Endothelial cell of umbilical vein (primary cell): Measurements from ENCODE around the gene MROH7. TPM values are rescaled to one million over a fixed set of nuclear protein-coding genes. Genes with fewer than 3 reads are reported as not detected.

Experiments
- BruUV-seq: library from RNA; stranded (reverse); fragments of 400-500 nt; replicated peaks from 2 replicates; lab custom pipeline; 2021; lab: Mats Ljungman, UMichigan
- CTCF ChIA-PET: fragments of 300-600, 350-600 bp; sonication (Branson Sonifier 250); formaldehyde crosslinking; loops from one replicate; lab custom pipeline; 2021; ENCODE audit warnings: antibody characterized with exemption, inconsistent platforms; lab: Charles Lee
- POLR2A ChIA-PET: fragments of 300-600, 350-600 bp; sonication (Branson Sonifier 250); formaldehyde crosslinking; loops from one replicate; lab custom pipeline; 2021; ENCODE audit warnings: antibody characterized with exemption, inconsistent platforms; lab: Charles Lee
- DNase-seq: peaks from one replicate; pipeline ENCODE4 v3.0.0-alpha.2; 2011; ENCODE audit warnings: low read depth, low spot score
- FAIRE-seq: peaks from 2 replicates; lab custom pipeline; 2011; peaks lifted over from hg19 to GRCh38; lab: Jason Lieb, UNC
- H2AFZ ChIP-seq: 2 replicates; pipeline ENCODE4 v1.6.0; 2012; ENCODE audit warnings: low read depth, low read length, control low read depth, inconsistent platforms
- H3K27ac ChIP-seq: 2 replicates; pipeline ENCODE4 v1.5.1; 2011; ENCODE audit warnings: low read depth, mild to moderate bottlenecking, control low read depth, low read length, moderate library complexity; ENCODE audit not compliant: insufficient read depth
- H3K27me3 ChIP-seq, 2 experiments: 2 replicates each; pipeline versions ENCODE4 v1.6.0 to v1.6.1; 2011; ENCODE audit warnings: low read length in 2 of 2, mixed read lengths in 1 of 2; ENCODE audit not compliant: control insufficient read depth in 2 of 2, insufficient read depth in 2 of 2
- H3K36me3 ChIP-seq, 2 experiments: 2 replicates in 1 of 2; 3 replicates in 1 of 2; pipeline ENCODE4 v1.5.1; 2011; ENCODE audit warnings: low read length in 2 of 2, mild to moderate bottlenecking in 1 of 2, moderate library complexity in 1 of 2; ENCODE audit not compliant: control insufficient read depth in 2 of 2, insufficient read depth in 2 of 2; ENCODE audit errors: extremely low read depth in 1 of 2
- H3K4me1 ChIP-seq: 3 replicates; pipeline ENCODE4 v1.5.1; 2011; ENCODE audit warnings: mild to moderate bottlenecking, low read length; ENCODE audit not compliant: control insufficient read depth, insufficient read depth; ENCODE audit errors: extremely low read depth
- H3K4me2 ChIP-seq: 2 replicates; pipeline ENCODE4 v1.6.1; 2011; ENCODE audit warnings: low read length, control low read depth, mixed read lengths; ENCODE audit not compliant: insufficient read depth
- H3K4me3 ChIP-seq, 3 experiments: fragments of 200-600 bp in 1 of 3; sonication (generic), shearing (Covaris generic) in 1 of 3; replicated peaks in 1 of 3; 2 replicates each; pipeline ENCODE4 v1.5.1; 2011 to 2016; ENCODE audit warnings: control low read depth in 3 of 3, low read length in 3 of 3, mild to moderate bottlenecking in 2 of 3, inconsistent platforms in 1 of 3, low read depth in 1 of 3, moderate library complexity in 1 of 3; ENCODE audit not compliant: insufficient read depth in 1 of 3
- H3K79me2 ChIP-seq: 2 replicates; pipeline ENCODE4 v1.6.0; 2012; ENCODE audit warnings: low read length, inconsistent platforms; ENCODE audit not compliant: control insufficient read depth, insufficient read depth
- H3K9ac ChIP-seq: replicated peaks from 2 replicates; pipeline ENCODE3; 2011; ENCODE audit warnings: low read length, control low read depth; ENCODE audit not compliant: insufficient read depth; ENCODE audit errors: extremely low read depth
- H3K9me1 ChIP-seq: replicated peaks from 3 replicates; pipeline ENCODE4 v1.6.0; 2011; ENCODE audit warnings: mild to moderate bottlenecking, low read length; ENCODE audit not compliant: control insufficient read depth, insufficient read depth; ENCODE audit errors: extremely low read depth
- H3K9me3 ChIP-seq: replicated peaks from 2 replicates; pipeline ENCODE4 v1.5.1; 2012; ENCODE audit warnings: low read length, inconsistent platforms; ENCODE audit not compliant: control insufficient read depth, insufficient read depth
- H4K20me1 ChIP-seq: replicated peaks from 2 replicates; pipeline ENCODE3; 2011; ENCODE audit warnings: mild to moderate bottlenecking, low read length; ENCODE audit not compliant: control insufficient read depth, insufficient read depth; ENCODE audit errors: extremely low read depth
- EZH2 ChIP-seq: IDR thresholded peaks from 2 replicates; pipeline ENCODE4 v1.6.1; 2012; ENCODE audit warnings: borderline replicate concordance, low read depth, mild to moderate bottlenecking, moderate library complexity, low read length, inconsistent platforms; ENCODE audit not compliant: severe bottlenecking
- FOS ChIP-seq: IDR thresholded peaks from 2 replicates; pipeline ENCODE4 v1.6.1; 2011; ENCODE audit warnings: mild to moderate bottlenecking, low read length, moderate library complexity, borderline replicate concordance; ENCODE audit not compliant: insufficient read depth
- GATA2 ChIP-seq: IDR thresholded peaks from 2 replicates; pipeline ENCODE4 v1.7.0; 2011; ENCODE audit warnings: low read depth, mild to moderate bottlenecking, moderate library complexity, mixed read lengths, low read length; ENCODE audit not compliant: insufficient read length, insufficient read depth
- JUN ChIP-seq: IDR thresholded peaks from 2 replicates; pipeline ENCODE4 v1.6.1; 2011; ENCODE audit warnings: borderline replicate concordance, low read depth; ENCODE audit not compliant: insufficient read length, insufficient read depth
- MYC ChIP-seq: IDR thresholded peaks from one replicate; pipeline ENCODE4 v1.6.1; 2011; ENCODE audit warnings: mild to moderate bottlenecking, low read depth, low read length
- POLR2A ChIP-seq: IDR thresholded peaks from 2 replicates; pipeline ENCODE4 v1.6.1; 2012; ENCODE audit warnings: low read depth, mild to moderate bottlenecking, control low read depth, low read length
- POLR2AphosphoS5 ChIP-seq: IDR thresholded peaks from 2 replicates; pipeline ENCODE4 v1.6.1; 2012; ENCODE audit warnings: low read depth, mild to moderate bottlenecking, control low read depth, low read length, moderate library complexity; ENCODE audit not compliant: insufficient read depth
- dilution Hi-C: fragments of 300-500 bp; cut with MboI; formaldehyde crosslinking; loops from one replicate; pipeline ENCODE4 v1.15.0; 2019; ENCODE audit warnings: low sequenced_read_pairs; ENCODE audit not compliant: extremely low pct_ligation_motif_present
- intact Hi-C: fragments of 100-400 bp; cut with micrococcal nuclease; formaldehyde crosslinking; loops from one replicate; pipeline ENCODE4 v1.10.0; 2022
- polyA plus RNA-seq, 4 experiments: library from polyadenylated mRNA; depleted of rRNA in 3 of 4; stranded (reverse) in 3 of 4; unstranded in 1 of 4; fragments of >200 nt; gene quantifications; 2 replicates each; pipeline versions ENCODE4 v1.2.1 to v1.2.3, GENCODE V29; 2011 to 2012; ENCODE audit warnings: missing spikeins in 1 of 4
- total RNA-seq: library from RNA; stranded (reverse); gene quantifications from 2 replicates; pipeline ENCODE4 v1.2.3, GENCODE V29; 2021
- TF ChIP-seq, protein P1 (sequence below), 2 donors: IDR thresholded peaks; 1 replicate in 1 of 2; 2 replicates in 1 of 2; pipeline ENCODE4 v1.5.1; 2011; ENCODE audit warnings: low read length in 2 of 2, mild to moderate bottlenecking in 2 of 2, moderate library complexity in 2 of 2, control low read depth in 1 of 2, inconsistent platforms in 1 of 2, low read depth in 1 of 2; ENCODE audit not compliant: insufficient read depth in 1 of 2; ENCODE audit errors: extremely low read depth in 1 of 2
- TF ChIP-seq, protein P2 (sequence below): IDR thresholded peaks from 2 replicates; pipeline ENCODE4 v1.6.1; 2011; ENCODE audit not compliant: insufficient read depth, insufficient read length

Gene MROH7
- total and polyA plus RNA-seq, 2 donors (not counting 3 experiments of a cell fraction or from before 2014, with no cell fraction given), result 0.06 to 0.24 TPM

DNA sequence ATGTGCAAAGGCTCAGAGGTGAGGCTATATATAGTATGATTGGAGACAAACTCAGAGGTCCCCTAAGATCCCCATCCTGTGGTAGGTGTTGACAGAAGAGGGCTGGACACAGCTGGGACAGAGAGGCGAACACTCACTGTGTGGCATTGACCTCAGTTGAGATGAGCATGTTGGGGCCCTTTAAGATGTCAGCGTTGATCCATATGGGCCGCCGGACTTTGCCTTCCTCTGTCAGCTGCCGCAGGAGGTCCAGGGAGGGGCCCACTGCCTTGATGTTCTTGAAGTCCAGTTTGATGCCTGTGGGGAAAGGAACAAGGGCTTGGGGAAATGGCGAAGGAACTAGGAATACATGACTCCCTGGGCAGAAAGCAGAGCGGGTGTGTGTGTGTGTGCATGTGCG lies 27.0 kb upstream of the MROH7 start:
- DNase-seq, result no peak
- H3K4me1 ChIP-seq, result no peaks in the 10 kb centered on the region

DNA sequence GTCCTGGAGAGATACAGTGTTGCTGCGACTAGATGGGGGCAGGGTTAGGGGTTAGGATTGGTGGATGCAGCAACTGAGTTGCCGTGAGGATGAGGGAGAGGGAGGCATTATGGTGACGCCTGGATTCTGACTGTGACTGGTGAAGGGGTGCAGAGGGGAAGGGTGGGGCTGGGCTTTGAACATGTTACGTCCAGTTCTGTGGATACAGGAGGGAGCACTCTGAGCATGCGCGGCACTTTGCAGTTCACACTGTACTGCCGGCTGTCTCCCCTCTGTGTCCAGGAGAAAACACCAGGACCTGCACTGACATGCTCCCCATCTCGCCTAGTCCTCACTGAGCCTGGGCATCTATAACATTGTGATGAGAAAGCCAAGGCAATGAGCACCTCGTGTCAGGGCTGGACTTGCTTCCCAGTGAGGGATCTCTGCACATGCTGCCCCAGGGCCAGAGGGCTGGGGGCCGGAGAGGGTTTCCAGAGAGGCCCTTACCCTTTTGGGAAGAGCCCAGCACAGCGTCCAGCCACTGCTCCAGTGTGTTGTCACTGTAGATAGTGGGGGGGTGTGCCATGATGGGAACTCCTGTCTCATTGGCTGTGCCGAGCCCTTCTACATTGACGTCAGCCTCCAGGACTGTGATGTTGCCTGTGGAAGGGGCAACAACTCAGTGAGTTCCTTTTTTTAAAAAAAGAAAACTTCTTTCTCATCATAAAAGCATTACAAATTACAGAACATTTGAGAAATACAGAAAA lies 25.9 kb upstream of the MROH7 start:
- POLR2A ChIA-PET, result no interaction called here
- Histone ChIP-seq H3K4me1 (no peaks in the 10 kb centered on the region), H3K36me3 (no peaks in the 10 kb centered on the region), H3K4me2 (no peak overlapping the region), H3K9ac (no peak overlapping the region), H3K79me2 (no peaks in the 10 kb centered on the region), H3K27ac (no peak overlapping the region), H4K20me1 (no peaks in the 10 kb centered on the region), H3K27me3 (peaks cover 3% of the 10 kb centered on the region in 2 experiments), H3K9me1 (no peaks in the 10 kb centered on the region), H3K4me3 (no peak overlapping the region), H3K9me3 (no peaks in the 10 kb centered on the region), H2AFZ (no peak overlapping the region)
- intact Hi-C loops (no loop called here), dilution Hi-C loops (no loop called here)
- DNase-seq (no peak), FAIRE-seq (no peak)
- CTCF ChIA-PET, result no interaction called here
- TF ChIP-seq FOS, result no peak
- no peak for TF ChIP-seq JUN
- TF ChIP-seq, protein P1, sequence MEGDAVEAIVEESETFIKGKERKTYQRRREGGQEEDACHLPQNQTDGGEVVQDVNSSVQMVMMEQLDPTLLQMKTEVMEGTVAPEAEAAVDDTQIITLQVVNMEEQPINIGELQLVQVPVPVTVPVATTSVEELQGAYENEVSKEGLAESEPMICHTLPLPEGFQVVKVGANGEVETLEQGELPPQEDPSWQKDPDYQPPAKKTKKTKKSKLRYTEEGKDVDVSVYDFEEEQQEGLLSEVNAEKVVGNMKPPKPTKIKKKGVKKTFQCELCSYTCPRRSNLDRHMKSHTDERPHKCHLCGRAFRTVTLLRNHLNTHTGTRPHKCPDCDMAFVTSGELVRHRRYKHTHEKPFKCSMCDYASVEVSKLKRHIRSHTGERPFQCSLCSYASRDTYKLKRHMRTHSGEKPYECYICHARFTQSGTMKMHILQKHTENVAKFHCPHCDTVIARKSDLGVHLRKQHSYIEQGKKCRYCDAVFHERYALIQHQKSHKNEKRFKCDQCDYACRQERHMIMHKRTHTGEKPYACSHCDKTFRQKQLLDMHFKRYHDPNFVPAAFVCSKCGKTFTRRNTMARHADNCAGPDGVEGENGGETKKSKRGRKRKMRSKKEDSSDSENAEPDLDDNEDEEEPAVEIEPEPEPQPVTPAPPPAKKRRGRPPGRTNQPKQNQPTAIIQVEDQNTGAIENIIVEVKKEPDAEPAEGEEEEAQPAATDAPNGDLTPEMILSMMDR (IDR thresholded peaks at IDR 0.05; ENCODE audit: extremely low read depth in 1 of 2, insufficient read depth in 1 of 2, low read depth in 1 of 2, low read length in 2 of 2), result no peak
- TF ChIP-seq POLR2A, result no peak
- TF ChIP-seq, protein P2, sequence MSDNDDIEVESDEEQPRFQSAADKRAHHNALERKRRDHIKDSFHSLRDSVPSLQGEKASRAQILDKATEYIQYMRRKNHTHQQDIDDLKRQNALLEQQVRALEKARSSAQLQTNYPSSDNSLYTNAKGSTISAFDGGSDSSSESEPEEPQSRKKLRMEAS, result no peak
- no peak for TF ChIP-seq EZH2
- TF ChIP-seq MYC, result no peak
- no peak for TF ChIP-seq POLR2AphosphoS5
- no peak for TF ChIP-seq GATA2
- BruUV-seq, result no TSS peak

More for the DNA sequence above, 27.0 kb upstream of the MROH7 start:
- H3K4me2 ChIP-seq, result no peak overlapping the region
- H3K27me3 ChIP-seq, result peaks cover 3% of the 10 kb centered on the region in 2 experiments
- no peaks in the 10 kb centered on the region for H3K9me1 ChIP-seq
- no peaks in the 10 kb centered on the region for H4K20me1 ChIP-seq
- no peaks in the 10 kb centered on the region for H3K9me3 ChIP-seq
- CTCF ChIA-PET, result no interaction called here
- BruUV-seq, result no TSS peak
- H3K9ac ChIP-seq, result no peak overlapping the region
- no peaks in the 10 kb centered on the region for H3K36me3 ChIP-seq
- FAIRE-seq, result no peak
- POLR2A ChIA-PET, result no interaction called here
- no peaks in the 10 kb centered on the region for H3K79me2 ChIP-seq
- H3K27ac ChIP-seq, result no peak overlapping the region
- H2AFZ ChIP-seq, result no peak overlapping the region
- no peak overlapping the region for H3K4me3 ChIP-seq
- TF ChIP-seq MYC, result no peak
- dilution Hi-C loops (no loop called here), intact Hi-C loops (no loop called here)
